Ramos (cell line): ENCODE results near the gene TSSC4.

Experiments used
- in situ Hi-C: fragments of 300-500 bp; cut with MboI; formaldehyde crosslinking; loops from one replicate; pipeline ENCODE4 v1.14.3; 2022; ENCODE audit warnings: low sequenced_read_pairs; ENCODE audit not compliant: unreplicated experiment

TSSC4 gene

GRCh38 chr11:2395211-2395730 is 5.3 kb upstream of the TSSC4 start:
- in situ Hi-C loops: loop anchor here (25.0 kb wide), 1 partner anchor 1583 kb away; the partner anchor contains the start of genes PIDD1, PNPLA2 and RPLP2

GRCh38 chr11:2395856-2396255 is 4.7 kb upstream of the TSSC4 start:
- in situ Hi-C loops: loop anchor here (25.0 kb wide), 1 partner anchor 1584 kb away; the partner anchor contains the start of genes PIDD1, PNPLA2 and RPLP2

- in situ Hi-C loops: loop anchor here (25.0 kb wide), 1 partner anchor 1584 kb away; the partner anchor contains the start of genes PIDD1, PNPLA2 and RPLP2
These were observed 4.1 kb upstream of the TSSC4 start for GRCh38 chr11:2396471-2396870.

- in situ Hi-C loops: loop anchor here (25.0 kb wide), 1 partner anchor 1585 kb away; the partner anchor contains the start of genes PIDD1, PNPLA2 and RPLP2
These were observed 3.5 kb upstream of the TSSC4 start for GRCh38 chr11:2397005-2397404.

DNA sequence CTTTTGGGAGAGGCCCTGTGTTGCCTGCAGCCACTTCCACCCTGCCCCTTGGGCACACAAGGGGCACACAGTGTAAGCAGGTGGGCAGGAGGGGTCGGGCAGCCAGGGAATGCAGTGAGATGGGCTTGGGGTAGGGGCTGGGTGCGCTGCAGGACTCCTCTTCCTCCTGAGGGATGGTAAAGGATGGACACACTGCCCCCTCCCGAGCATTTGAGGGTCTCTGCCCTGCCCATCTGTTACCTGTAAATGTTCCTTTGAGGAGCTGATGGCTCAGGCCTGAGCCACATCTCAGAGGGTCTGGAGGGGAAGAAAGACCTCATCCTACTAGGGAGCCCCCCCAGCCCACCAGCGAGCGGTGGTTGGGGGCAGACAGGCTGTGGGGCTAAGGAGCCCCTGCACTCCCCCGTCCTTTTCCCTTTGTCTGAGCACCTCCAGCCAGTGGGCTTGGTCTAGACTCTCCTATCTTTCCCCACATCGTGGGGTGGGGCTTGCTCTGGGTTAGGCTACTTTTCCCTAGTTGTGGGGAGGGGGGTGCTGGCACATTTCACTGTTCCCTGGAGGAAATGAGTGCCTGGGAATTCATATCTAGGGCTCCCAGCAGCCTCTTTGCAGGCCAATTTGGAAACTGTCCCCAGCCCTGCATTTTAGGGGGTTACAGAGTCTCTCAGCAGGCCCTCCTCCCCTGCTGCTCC is 1.7 kb upstream of the TSSC4 start:
- in situ Hi-C loops: loop anchor here (25.0 kb wide), 1 partner anchor 1587 kb away; the partner anchor contains the start of genes PIDD1, PNPLA2 and RPLP2

DNA sequence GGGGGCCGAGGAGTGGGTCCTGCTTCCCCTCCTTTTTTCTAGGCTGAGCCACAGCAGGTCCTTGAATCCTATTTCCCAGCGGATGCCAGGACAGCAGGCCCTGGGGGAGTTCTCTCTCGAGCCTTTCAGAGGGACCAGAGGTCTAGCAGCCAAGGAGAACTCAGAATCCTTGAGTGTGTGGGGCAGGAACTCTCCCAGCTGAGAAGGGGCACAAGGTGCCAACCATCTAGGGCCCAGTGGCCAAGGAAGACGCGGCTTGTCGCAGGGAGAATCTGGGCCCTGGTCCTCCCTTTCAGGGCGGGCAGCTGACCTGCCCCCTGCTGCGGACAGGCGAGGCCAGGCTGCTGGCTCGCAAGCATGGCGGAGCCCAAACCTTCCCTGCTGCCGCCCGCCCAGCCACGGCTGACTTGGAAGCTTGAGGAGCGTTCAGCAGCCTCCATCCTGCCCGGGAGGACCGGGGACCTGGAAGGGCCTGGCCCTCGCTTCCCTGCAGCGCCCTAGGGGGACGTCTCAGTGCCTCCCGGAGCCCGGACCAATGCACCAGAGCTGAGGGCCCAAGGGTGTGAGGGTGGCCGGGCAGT is 972 bp upstream of the TSSC4 start:
- in situ Hi-C loops: loop anchor here (25.0 kb wide), 1 partner anchor 1587 kb away; the partner anchor contains the start of genes PIDD1, PNPLA2 and RPLP2

DNA sequence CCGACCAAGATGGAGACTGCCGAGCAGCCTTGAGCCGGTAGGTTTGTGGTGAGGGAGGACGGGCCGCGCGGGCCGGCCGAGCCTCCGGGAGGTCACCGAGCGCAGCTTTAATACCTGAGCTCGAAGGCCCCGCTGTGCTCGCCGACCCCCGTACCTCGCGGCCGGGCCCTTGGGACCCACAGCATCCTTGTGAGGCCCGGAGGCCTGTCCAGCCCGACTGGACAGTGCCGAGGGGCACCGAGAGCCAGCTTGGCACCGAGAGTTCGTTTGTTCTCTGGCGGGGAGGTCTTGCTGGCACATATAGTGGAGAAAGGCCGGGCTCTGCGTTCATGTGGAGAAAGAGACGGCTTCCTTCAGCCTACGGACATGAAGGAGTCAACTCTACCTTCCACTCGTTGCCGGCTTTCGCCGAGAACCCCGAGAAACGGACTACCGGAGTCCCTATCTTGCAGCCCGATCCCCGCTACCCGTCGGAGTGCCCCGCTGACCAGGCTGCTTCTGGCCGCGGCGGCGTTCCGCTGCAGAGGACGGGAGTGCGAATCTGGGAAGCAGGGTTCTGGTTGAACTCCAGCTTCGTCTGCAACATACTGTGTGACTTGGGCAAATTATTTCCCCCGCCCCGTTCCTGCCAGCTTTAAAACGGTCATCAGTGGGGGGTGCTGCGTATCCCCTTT is 349 bp downstream of the TSSC4 start:
- in situ Hi-C loops: no loop called here

GRCh38 chr11:2401436-2401984 is 960 bp downstream of the TSSC4 start:
- in situ Hi-C loops: no loop called here

DNA sequence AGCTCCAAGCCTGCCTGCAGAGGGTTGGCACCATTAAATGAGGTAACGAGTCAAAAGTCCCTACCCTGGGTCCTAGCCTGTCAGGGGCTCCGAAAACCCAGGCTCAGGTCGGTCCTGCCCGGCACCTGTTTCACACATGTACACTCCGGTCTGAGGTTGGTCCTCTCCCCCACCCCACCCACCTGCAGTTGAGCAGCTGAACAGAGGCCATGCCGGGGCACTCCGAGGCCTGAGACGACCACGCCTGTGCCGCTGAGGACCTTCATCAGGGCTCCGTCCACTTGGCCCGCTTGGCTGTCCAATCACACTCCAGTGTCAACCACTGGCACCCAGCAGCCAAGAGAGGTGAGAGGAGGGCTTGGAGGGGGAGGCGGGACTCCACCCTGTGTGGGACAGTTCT is 1.6 kb downstream of the TSSC4 start:
- in situ Hi-C loops: no loop called here

DNA sequence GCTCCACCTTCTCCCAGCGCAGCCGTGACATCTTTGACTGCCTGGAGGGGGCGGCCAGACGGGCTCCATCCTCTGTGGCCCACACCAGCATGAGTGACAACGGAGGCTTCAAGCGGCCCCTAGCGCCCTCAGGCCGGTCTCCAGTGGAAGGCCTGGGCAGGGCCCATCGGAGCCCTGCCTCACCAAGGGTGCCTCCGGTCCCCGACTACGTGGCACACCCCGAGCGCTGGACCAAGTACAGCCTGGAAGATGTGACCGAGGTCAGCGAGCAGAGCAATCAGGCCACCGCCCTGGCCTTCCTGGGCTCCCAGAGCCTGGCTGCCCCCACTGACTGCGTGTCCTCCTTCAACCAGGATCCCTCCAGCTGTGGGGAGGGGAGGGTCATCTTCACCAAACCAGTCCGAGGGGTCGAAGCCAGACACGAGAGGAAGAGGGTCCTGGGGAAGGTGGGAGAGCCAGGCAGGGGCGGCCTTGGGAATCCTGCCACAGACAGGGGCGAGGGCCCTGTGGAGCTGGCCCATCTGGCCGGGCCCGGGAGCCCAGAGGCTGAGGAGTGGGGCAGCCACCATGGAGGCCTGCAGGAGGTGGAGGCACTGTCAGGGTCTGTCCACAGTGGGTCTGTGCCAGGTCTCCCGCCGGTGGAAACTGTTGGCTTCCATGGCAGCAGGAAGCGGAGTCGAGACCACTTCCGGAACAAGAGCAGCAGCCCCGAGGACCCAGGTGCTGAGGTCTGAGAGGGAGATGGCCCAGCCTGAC is 2.5 kb downstream of the TSSC4 start:
- in situ Hi-C loops: no loop called here

GRCh38 chr11:2404735-2405196 is 4.2 kb downstream of the TSSC4 start:
- in situ Hi-C loops: no loop called here

GRCh38 chr11:2406451-2406850 is 5.9 kb downstream of the TSSC4 start:
- in situ Hi-C loops: no loop called here

- in situ Hi-C loops: no loop called here
These were observed 6.4 kb downstream of the TSSC4 start for GRCh38 chr11:2406878-2407410.

- in situ Hi-C loops: no loop called here
These were observed 8.1 kb downstream of the TSSC4 start for GRCh38 chr11:2408671-2409070.

DNA sequence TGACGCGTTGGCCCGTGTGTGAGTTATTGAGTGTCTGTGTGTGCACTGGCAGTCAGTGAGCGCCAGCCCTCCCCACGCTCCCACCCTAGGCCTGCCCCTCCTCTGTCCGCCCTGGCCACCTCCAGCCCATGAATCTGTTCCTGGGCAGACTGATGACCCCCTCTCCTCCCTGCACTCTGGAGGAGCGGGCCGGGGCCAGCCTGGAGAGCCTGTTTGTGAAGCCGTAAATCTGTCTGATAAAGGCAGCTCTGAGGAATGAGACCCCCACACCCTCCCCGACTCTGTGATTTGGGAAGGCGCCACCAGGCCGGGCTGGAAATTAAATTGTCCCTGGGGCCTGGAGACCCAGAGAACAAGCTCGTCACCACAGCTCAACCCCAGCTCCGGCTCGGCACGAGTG is 8.6 kb downstream of the TSSC4 start:
- in situ Hi-C loops: no loop called here

GRCh38 chr11:2409611-2410468 is 9.3 kb downstream of the TSSC4 start:
- in situ Hi-C loops: no loop called here

GRCh38 chr11:2410616-2411015 is 10.1 kb downstream of the TSSC4 start:
- in situ Hi-C loops: no loop called here

DNA sequence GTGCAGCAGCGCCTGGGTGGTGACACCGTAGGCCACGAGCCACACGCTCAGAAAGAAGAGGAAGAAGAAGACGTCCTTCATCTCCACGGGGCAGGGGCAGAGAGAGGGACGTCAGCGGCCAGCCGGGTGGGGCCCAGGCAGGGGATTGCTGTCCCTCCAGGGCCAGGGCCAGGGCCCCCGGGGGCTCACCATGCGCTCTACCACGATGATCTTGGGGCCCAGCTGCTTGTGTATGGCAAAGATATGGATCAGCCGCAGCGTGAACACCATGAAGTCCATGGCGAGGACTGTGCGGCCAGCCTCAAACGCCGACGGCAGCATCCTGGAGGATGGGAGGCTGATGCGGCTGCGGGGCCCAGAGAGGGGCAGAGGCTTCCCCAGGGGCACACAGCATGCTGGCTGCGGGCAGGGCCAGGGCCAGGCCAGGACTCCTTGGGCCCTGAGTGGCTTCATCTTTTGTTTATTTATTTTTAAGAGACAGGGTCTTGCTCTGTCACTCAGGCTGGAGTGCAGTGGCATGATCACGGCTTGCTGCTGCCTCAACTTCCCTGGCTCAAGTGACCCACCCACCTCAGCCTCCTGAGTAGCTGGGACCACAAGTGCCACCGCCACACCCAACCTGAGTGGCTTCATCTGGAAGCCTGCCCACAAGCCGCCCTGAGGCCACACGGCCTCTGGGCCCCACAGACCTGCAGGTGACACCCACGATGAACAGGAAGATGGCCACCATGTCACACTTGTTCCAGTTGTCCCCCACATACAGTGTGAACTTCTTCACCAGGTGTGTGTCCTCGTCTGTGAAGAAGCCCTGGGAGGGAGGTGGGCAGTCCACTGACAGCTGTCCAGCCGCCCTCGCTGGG is 11.1 kb downstream of the TSSC4 start:
- in situ Hi-C loops: no loop called here
